GM19397 (cell line): ENCODE results near the gene PFN1.

Experiments
- ATAC-seq: cut with Tn5 transposase; IDR thresholded peaks from one replicate; pipeline ENCODE4 v1.9.1; 2021; ENCODE audit warnings: mild to moderate bottlenecking, moderate library complexity; ENCODE audit not compliant: unreplicated experiment

Gene PFN1

GRCh38 chr17:4948166-4948930, at the start of gene PFN1:
Gene PFN1, minus strand, starts transcription at chr17:4948530. Its CDS starts 136 bp downstream, at chr17:4948394.
- peak; percentile 24 for ATAC-seq

GRCh38 chr17:4997302-4998026, 49.1 kb upstream of the PFN1 start, which contains the start of the genes INCA1 and KIF1C:
Gene INCA1, minus strand, starts transcription at chr17:4997522. Its CDS starts 3,085 bp downstream, at chr17:4994437.
Gene KIF1C, plus strand, starts transcription at chr17:4997950. Its CDS starts 2,297 bp downstream, at chr17:5000247.
- ATAC-seq: peak; percentile 84

DNA sequence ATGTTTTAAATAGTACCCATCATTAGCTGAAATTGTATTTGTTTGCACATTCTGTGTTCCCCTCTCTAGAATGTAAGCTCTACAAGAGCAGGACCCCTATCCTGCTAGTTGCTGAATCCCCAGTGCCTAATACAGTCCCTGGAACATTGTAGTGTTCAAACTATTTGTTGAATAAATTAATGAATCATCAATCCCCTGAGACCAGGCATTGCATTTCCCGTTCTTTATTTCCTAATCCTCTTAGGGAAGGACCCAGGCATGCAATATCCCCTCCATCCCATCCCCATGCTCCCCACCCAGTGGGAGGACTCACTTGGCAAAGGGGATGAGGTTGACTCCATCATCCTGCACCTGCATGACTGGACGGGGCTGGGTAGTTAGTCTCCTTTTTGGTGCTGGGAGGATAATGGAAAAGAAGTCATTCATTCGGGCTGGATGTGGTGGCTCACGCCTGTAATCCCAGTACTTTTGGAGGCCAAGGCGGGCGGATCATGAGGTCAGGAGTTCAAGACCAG, 45.8 kb upstream of the PFN1 start:
- ATAC-seq: no peak

DNA sequence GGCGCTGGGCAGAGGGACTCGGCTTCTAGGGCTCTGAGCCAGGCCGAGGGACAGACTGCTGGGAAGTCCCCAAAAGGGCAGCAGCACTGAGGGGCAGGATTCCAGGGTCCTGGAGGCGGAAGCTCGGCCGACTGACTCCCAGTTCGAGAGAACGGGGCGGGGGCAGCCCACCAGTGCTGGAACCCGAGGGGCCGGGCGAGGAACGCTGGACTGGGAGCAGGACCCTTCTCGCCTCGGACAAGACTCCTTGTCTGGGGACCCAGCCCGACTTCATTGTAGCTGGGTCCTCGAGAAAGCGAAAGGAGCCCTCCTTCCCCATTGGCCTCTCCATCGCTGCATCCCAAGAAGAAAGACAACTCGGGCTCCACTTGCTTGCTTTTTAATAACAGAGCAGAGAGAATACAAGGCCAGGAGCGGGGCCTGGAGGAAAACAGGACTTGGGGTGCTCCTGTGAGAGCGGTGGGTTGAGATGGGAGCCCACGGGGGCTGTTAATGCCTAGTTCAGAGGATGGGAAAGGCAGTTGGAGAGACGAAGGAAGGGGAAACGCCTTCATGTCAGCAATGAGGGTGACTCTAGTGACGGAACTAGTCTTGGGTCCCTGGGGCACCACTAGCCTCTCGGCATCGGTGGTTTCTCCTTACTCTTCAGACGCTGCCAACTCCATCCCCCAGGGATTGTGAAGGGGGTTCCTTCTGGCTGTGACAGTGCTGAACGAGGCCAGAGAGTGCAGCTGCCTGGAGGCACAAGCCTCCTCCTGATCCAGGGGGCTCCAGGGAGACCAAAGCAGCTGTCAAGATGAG, 39.6 kb upstream of the PFN1 start:
- ATAC-seq: no peak

DNA sequence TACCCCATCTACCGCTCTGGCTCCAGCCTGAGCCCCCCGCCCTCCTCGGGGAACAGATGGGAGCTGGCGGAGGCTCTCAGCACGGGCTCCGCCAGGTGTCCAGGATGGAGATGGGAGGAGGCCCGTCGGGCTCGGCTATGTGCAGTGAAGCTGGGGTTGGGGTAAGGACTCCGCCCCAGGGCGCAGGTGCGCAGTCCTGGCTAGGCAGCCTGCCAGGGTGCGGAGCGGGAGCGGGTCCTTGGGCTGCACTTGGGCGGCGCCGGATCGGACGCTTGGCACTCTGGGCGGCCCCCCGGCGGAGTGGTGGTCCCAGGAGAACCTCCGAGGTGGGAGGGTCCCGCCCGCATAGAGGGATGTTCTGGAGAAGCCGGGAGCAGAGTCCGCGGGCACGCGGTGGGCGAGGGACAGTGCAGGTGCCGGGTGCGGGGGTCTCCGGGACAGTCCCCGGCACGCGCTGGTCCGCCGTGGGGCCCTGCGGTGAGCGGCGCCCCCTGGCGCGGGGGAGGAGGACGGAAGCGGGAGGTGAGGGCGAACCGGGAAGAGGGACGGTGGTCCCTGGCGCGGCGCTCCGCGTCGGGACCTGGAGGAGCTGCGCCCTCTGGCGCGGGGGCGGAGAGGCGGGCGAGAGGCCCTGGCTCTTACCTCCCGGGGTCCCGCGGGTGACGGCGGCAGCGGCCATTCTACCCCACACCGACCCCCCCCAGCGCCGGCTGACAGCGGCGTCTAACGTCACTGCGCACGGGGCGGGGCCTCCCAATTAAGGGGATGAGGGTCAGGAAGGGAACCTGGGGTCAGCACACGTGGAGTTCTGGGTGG, 38.8 kb upstream of the PFN1 start, which contains the start of gene CAMTA2:
Gene CAMTA2, minus strand, starts transcription at position 725 of the 816 bp plus-strand sequence. CDS start 1,453 bp downstream, outside the sequence.
- ATAC-seq: peak; percentile 65

- ATAC-seq: no peak
These were observed 38.1 kb upstream of the PFN1 start for GRCh38 chr17:4986403-4986802.

- no peak for ATAC-seq
These were observed 34.0 kb upstream of the PFN1 start for GRCh38 chr17:4982305-4982704.

DNA sequence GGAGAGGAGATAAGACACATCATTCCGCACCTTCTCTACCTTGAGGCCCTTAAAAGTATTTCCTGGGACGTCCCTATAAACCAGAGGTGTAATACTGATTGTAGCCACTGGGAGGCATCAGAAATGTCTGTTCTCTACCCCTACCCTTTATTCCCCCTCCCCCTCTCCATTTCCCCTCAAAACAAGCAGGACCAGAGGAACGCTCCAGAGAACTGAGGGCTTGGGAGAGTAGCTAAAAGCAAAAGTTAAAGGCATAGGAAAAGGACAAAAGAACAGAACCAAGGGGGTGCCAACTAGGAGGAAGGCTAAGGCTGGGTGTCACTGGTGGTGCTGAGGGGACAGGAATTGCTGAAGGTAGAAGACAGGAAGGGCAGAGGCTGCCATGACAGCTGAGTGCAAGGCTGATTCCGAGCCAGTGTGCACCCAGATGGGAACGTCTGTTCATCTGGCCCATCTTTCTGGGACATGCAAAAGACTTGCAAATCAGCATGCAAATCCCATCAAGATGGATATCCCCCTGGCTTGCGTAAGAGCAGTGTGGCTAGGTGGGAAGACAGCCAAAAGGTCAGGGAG, 32.4 kb upstream of the PFN1 start:
- no peak for ATAC-seq

- ATAC-seq: no peak
These were observed 30.4 kb upstream of the PFN1 start for GRCh38 chr17:4978726-4979125.

DNA sequence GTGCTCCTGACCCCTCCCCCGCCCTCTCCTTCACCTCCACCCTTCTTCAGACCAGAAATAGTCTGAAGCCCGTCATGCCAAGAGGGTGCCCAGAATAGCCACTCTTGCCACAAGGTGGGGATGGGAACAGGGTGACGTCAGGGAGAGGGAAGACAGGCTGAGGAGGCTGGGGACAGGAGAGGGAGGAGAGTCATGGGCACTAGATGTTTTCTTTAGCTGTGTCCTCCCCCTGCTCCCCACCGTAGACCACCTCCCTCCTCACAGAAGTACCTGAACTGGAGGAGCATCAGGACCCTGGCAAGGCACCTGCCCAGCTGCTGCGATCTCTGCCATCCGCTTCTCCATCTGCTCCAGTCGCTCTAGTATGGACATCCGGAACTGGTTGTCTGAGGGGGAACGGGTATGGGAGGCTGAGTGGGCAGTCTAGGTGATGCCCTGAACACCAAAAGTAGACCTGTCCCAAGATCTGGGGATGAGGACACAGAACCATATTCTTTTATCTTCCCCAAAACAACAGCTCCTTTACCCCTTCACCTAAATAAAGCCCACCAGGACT, 25.9 kb upstream of the PFN1 start:
- no peak for ATAC-seq

DNA sequence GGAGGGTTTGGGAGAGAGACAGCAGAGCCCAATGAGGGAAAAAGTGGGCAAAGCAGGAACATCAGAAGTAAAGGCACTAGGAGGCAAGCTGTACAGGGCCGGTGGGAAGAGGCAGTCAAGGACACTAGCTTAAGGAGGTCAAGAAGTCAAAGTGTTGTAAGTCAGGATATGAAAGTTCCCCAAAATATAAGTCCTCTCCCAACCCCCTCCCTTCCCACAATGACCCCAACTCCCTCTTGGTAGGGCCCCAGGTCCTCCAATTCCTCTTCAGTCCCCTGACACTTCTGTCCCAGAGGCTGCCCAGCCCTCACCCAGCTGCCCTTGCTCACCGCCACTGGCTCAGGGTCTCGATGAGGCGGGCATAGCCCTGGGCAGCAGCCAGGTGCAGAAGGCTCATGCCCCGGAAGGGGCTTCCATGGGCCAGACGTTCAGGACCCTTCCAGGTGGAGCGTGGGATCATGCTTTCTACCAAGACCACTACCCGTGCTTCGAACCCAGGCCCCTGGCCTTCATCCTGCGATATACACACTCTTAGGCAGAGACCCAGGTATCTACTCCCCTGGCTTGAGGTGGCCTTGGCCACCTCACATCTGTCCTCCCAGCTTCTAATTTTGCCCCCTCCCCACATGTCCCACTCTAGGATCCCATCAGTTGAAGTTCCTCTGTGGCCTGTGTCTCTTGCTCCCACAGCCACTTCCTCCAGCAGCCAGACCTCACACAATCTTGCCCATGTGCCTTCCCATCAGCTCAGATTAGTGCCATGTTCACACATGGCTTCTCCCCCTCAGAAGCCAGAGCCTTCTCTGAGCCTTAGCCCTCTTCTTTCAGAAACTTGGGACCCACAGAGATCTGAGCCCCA, 25.2 kb upstream of the PFN1 start:
- ATAC-seq: no peak

- no peak for ATAC-seq
These were observed 24.4 kb upstream of the PFN1 start for GRCh38 chr17:4972752-4973151.

- ATAC-seq: no peak
These were observed 24.0 kb upstream of the PFN1 start for GRCh38 chr17:4972322-4972721.

DNA sequence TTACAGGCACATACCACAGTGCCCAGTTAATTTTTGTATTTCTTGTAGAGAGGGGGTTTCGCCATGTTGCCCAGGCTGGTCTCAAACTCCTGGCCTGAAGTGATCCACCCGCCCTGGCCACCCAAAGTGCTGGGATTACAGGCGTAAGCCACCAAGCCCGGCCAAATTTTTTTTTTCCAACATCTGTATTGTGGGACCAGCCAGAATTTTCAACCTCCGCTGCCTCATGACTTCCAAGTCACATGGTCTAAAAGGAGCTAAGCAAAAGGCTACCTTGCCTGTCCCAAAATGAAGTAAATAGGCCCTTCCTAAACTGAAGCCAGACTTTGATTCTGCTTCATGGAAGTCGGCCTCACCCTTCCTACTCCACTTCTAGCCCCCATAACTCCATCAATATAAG, 23.5 kb upstream of the PFN1 start:
- ATAC-seq: no peak

DNA sequence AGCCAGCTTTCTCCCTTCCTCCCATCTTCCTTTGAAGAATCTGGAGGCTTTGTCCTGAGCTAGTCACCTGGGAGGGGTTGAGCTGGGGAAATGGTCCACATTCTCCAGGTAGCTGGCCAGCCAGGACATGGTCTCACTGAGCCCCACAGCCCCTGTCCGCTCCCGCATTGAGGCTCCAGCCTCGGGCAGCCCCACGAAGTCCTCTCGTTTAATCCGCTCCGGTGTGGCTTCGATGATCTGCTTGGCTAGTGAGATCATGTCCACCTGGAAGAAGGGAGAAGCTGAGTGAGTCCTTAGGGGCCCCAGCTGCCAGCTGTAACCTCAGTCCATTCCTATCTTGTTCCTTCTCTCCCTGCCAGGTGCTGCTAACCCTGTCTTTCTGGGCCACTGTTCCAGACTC, 21.9 kb upstream of the PFN1 start:
- ATAC-seq: no peak

- no peak for ATAC-seq
These were observed 21.3 kb upstream of the PFN1 start for GRCh38 chr17:4969551-4970173.

- no peak for ATAC-seq
These were observed 20.8 kb upstream of the PFN1 start for GRCh38 chr17:4969047-4969550.
